DND-41 (cell line): ENCODE measurements around the gene BRS3.

ENCODE experiments used
- EZH2 ChIP-seq: IDR thresholded peaks from 3 replicates; pipeline ENCODE4 v1.6.1; 2012; ENCODE audit warnings: borderline replicate concordance, low read depth, mild to moderate bottlenecking, moderate library complexity, low read length, inconsistent platforms; ENCODE audit not compliant: severe bottlenecking
- TF ChIP-seq, protein P1 (sequence below): IDR thresholded peaks from 2 replicates; pipeline ENCODE4 v1.5.1; 2012; ENCODE audit warnings: borderline replicate concordance, low read length, moderate library complexity, mild to moderate bottlenecking; ENCODE audit not compliant: poor library complexity, severe bottlenecking; ENCODE audit errors: extremely low read depth

GRCh38 chrX:136453771-136454170 lies 34.0 kb upstream of the BRS3 start:
- TF ChIP-seq, protein P1, sequence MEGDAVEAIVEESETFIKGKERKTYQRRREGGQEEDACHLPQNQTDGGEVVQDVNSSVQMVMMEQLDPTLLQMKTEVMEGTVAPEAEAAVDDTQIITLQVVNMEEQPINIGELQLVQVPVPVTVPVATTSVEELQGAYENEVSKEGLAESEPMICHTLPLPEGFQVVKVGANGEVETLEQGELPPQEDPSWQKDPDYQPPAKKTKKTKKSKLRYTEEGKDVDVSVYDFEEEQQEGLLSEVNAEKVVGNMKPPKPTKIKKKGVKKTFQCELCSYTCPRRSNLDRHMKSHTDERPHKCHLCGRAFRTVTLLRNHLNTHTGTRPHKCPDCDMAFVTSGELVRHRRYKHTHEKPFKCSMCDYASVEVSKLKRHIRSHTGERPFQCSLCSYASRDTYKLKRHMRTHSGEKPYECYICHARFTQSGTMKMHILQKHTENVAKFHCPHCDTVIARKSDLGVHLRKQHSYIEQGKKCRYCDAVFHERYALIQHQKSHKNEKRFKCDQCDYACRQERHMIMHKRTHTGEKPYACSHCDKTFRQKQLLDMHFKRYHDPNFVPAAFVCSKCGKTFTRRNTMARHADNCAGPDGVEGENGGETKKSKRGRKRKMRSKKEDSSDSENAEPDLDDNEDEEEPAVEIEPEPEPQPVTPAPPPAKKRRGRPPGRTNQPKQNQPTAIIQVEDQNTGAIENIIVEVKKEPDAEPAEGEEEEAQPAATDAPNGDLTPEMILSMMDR: no peak
- TF ChIP-seq EZH2: no peak
